Globus pallidus (tissue), 1 donor: Measurements from ENCODE around the gene ACADL.
A peak's percentile ranks its signal among the peaks of the same experiment; 100 is the strongest.
"Not testable (repeated sequence)": the region's sequence is repeated elsewhere in the genome, so short reads cannot be mapped to it uniquely, and the experiment has no call there.

Source experiments
- DNase-seq: peaks from one replicate; pipeline ENCODE4 v3.0.0-alpha.2; 2015; ENCODE audit warnings: low spot score

ACADL gene

GRCh38 chr2:210199854-210200253, 25.4 kb downstream of the ACADL start:
- DNase-seq = no peak

- peak; percentile 19 for DNase-seq
Observed at GRCh38 chr2:210199186-210199765, 26.0 kb downstream of the ACADL start.

- no peak for DNase-seq
Observed at GRCh38 chr2:210198326-210198725, 26.9 kb downstream of the ACADL start.

GRCh38 chr2:210197720-210198119, 27.5 kb downstream of the ACADL start:
- DNase-seq = no peak

GRCh38 chr2:210195101-210195852, 30.0 kb downstream of the ACADL start:
- peak; percentile 54 for DNase-seq

- no peak for DNase-seq
Observed at GRCh38 chr2:210190345-210190744, 34.9 kb downstream of the ACADL start.

- DNase-seq = no peak
Observed at GRCh38 chr2:210189452-210190138, 35.7 kb downstream of the ACADL start.

- DNase-seq = no peak
Observed at GRCh38 chr2:210188755-210189154, 36.5 kb downstream of the ACADL start.

GRCh38 chr2:210188190-210188589, 37.1 kb downstream of the ACADL start:
- DNase-seq = no peak

- DNase-seq = not testable (repeated sequence)
Observed at GRCh38 chr2:210183936-210184335, 41.3 kb downstream of the ACADL start.

GRCh38 chr2:210181606-210182088, 43.6 kb downstream of the ACADL start:
- not testable (repeated sequence) for DNase-seq

- DNase-seq = not testable (repeated sequence)
Observed at GRCh38 chr2:210181033-210181605, 44.1 kb downstream of the ACADL start.

GRCh38 chr2:210180477-210180876, 44.8 kb downstream of the ACADL start:
- no peak for DNase-seq

GRCh38 chr2:210179351-210179990, 45.8 kb downstream of the ACADL start:
- no peak for DNase-seq

- no peak for DNase-seq
Observed at GRCh38 chr2:210177769-210178168, 47.5 kb downstream of the ACADL start.

- DNase-seq = not testable (repeated sequence)
Observed at GRCh38 chr2:210177115-210177514, 48.1 kb downstream of the ACADL start.

- no peak for DNase-seq
Observed at GRCh38 chr2:210174086-210174485, 51.2 kb downstream of the ACADL start.

- DNase-seq = no peak
Observed at GRCh38 chr2:210172219-210172575, 53.0 kb downstream of the ACADL start.

- peak; percentile 97 for DNase-seq
Observed at GRCh38 chr2:210171309-210172218, 53.7 kb downstream of the ACADL start, which contains the start of gene KANSL1L. TSS of gene KANSL1L (minus strand) at chr2:210171409. CDS start at chr2:210154582, 16,827 bp downstream.

GRCh38 chr2:210170446-210171303, 54.6 kb downstream of the ACADL start:
- peak; percentile 94 for DNase-seq
